Dedifferentiated amniotic fluid mesenchymal stem cell (primary cell): ENCODE results near the gene SHPK.

Source experiments
- DNase-seq: peaks from one replicate; pipeline ENCODE4 v3.0.0-alpha.2; 2016; ENCODE audit errors: extremely low spot score

Gene SHPK

GRCh38 chr17:3659541-3660111, 23.6 kb upstream of the SHPK start:
- DNase-seq: peak; percentile 56

DNA sequence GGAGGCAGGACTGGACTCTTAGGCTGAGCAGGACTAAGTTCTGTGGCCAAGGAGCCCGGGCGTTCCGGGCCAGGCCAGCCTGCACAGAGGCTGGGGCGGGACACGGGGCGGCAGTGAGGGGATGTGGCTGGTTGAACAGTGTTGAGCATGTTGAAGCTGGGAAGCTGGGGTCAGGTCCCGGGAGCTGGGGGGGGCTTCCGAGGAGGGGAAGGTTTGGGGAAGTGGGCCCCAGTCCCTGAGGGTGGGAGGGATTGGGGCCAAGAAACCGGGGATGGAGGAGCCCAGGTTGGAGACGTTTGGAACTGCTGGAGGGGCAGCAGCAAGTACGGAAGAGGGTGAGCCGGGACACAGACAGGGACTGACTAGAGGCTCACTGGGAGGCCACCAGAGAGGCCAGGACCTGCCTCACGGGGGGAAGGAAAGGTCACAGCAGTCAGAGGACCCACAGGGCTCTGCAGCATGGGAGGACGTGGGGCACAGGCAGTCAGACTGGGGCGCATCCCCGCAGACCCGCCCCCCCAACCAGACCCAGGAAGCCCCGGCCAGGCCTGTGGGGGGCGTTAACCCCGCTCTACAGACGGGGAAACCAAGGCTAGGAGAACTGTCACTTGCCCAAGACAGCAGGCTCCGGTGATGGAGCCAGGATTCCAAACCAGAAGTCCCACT, 22.9 kb upstream of the SHPK start:
- DNase-seq: no peak

DNA sequence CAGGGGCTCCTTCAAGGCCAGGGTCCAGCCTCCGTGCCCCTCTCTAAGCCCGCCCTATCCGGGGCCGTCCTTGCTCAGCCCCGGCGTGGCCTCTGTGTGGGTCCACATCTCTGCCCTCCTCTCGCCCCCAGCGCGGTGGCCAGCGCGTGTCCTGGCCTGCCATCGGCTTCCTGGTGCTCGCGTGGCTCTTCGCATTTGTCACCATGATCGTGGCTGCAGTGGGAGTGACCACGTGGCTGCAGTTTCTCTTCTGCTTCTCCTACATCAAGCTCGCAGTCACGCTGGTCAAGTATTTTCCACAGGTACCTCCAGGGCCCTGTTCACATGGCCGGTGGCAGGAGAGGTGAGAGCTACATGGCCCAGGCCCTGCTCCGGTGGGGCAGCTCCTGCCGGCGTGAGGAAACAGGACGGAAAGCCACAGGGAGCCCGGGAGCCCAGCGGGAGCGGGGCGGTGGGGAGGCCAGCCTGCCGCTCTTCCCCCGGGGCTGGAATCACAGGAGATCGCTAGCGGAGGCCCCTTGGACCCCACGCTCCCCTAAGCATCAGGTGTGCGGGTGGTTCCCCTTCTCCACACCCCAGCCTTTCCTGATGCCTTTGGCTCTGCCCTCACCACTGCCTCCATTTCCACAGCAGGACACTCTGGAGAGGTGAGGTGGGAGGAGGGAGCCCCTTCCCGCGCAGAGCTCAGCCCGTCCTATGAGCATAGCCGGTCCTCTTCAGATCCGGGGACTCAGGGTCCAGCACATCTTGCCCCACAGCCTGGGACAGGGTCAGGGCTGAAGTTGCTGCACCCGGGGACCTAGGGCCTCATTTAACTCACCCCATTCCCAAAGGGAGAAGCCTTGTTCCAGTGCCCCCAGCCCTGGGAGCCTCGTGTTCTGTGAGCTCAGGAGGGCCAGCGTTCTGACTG, 22.1 kb upstream of the SHPK start:
- DNase-seq: no peak

- no peak for DNase-seq
These were observed 21.5 kb upstream of the SHPK start for GRCh38 chr17:3657588-3657869.

DNA sequence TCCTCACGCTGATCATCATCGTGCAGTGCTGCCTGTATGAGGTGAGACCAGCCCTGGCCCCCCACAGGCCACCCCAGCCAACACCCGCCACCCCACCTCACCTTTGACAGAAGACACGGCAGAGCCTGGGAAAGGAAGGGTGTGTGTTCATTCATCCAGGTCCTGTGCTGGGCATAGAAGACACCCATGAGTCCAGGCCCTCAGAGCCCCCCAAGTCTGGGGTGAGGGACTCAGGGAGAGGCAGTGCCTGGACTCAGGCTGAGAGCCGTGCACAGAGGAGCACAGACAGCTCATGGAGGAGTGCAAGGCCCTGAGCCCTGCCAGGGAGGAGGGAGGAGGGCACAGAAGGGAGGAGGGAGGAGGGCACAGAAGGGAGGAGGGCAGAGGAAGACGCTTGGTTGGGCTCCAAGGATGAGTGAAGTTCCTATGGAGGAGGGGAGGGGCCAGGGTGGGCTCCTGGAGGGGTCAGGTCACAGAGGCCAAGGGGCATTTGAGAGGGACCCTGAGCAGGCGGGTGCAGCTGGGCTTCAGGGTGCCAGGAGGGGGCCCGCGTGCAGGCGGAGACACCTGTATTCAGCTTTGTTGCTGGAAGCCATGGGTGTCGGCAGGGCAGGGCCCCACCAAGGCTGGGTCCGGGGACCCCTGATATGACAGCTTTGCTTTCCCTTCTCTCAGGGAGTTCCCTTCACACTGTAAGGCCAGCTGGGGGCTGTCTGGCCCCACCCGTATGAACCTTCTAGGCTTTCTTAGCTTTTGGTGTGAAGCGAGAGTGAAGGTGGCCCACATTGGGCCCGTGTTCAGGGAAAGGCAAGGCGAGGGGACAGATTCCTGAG, 20.9 kb upstream of the SHPK start:
- DNase-seq: no peak

- no peak for DNase-seq
These were observed 20.3 kb upstream of the SHPK start for GRCh38 chr17:3656353-3656752.

- no peak for DNase-seq
These were observed 19.7 kb upstream of the SHPK start for GRCh38 chr17:3655766-3656165.

DNA sequence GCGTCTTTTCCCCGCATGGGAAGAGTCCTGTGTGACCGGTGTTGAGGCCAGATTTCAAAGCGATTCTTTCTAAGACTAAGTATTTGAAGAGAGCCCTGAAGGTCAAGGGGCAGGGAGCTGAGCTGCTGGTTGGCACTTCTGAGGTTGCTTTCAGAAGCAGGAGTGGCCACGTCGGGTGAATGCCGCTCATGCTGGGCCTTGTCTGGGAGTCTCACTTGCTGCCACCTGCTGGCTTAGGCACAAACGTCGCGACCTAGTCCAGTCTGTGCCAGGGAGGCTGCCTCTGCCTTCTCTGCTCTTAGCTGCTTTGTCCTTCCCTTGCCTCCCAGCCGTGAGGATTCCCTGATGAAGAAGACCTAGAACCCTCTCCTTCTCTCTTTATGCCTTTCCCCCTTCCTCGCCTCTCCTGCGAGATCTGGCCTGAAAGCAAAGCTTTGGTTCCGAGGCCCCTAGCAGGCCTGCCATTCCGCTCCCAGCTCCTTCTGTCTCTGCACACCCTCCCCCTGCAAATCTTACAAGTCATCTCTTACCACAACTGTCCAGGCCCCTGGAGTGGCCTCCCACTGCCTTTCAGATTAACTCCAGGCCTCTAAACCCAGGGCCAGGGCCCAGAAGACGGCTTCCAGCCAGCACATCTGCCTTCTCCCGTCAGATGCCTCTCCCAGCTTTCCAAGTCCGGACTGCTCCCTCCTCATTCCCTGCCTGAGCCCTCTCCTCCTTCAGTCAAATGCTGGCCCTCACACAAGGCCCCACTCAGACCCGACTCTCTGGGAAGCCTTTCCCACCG, 11.9 kb upstream of the SHPK start:
- DNase-seq: no peak

DNA sequence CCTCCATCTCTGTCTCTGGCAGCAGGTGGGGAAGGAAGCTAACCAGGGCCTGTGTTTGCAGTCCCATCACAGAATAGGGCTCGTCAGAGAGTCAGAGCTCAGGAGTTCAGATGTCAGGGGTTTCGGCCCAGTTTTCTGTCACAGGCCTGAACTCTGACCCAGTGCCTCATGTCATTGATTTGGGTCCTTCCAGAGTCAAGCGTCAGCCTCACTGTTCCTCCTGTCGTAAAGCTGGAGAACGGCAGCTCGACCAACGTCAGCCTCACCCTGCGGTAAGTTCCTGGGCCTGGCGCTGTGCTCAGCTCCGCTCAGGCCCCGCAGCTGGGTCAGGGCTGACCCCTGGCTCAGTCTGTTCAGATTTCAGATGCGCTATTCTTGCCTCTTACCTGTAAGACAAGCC, 11.2 kb upstream of the SHPK start:
- DNase-seq: no peak

- no peak for DNase-seq
These were observed 9.3 kb upstream of the SHPK start for GRCh38 chr17:3645310-3645709.

GRCh38 chr17:3643889-3644349, 7.9 kb upstream of the SHPK start:
- DNase-seq: no peak

DNA sequence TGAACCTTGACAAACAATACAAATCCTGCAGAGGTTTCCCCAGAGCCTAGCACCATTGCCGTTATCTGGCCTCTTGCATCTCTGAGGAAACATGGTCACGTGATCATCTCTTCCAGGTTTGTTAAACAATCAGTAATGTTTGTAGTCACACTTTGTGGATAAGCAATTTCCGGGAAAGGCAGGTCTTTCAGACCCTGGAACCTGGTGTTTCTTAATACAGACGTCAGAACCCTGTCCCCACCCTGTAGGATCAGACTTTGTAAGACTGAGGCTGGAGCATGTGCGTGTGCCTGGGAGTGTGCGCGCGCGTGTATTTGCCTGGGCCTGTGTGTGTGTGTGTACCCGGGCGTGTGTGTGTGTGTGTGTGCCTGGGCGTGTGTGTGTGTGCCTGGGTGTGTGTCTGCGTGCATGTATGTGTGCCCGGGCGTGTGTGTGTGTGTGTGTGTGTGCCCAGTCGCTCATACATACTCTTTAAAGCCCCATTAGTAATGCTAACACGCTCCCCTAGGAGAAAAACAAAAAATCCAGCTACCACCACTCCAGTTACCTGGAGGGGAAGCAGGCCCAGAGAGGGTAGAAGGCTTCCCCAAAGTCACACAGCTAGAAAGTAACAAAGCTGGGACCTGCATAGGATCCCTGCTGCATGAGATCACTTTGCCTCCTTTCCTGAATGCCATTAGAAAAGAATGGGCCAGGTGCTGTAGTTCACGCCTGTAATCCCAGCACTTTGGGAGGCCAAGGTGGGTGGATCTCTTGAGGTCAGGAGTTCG, 5.9 kb upstream of the SHPK start:
- DNase-seq: no peak

- DNase-seq: no peak
These were observed 5.0 kb upstream of the SHPK start for GRCh38 chr17:3641014-3641413.

- no peak for DNase-seq
These were observed 4.0 kb upstream of the SHPK start for GRCh38 chr17:3639981-3640596.

GRCh38 chr17:3636908-3637373, 891 bp upstream of the SHPK start:
- no peak for DNase-seq

DNA sequence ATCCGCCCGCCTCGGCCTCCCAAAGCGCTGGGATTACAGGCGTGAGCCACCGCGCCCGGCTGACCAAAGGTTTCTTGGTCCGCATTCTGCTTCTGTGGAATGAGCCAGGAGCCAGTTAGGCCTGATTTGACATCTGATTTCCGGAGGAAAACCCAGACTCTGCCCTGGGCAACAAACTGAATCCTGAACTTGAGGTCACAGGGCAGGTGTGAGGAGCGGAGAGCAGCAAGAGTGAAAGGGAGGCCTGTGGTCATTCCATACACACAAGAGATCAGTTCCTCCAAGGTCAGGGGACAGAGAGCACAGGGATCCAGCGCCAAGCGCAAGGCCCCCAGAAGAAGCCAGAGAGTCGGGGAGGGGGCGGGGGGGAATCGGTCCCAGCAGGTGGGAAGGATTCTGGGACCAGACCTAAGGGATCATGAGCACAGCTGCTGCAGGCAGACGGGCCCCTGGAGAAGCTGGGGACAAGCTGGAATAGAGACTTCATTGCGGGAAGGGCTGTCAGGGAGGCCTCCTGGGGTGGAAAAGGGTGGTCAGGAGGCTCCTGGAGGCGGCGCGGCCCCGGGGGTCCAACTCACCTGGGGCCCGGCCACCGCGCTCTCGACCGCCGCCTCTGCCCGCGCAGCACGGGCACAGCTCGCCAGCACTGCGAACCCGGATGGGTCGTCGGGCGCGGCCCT, 436 bp downstream of the SHPK start:
- DNase-seq: no peak

GRCh38 chr17:3632287-3632686, 3.8 kb downstream of the SHPK start:
- DNase-seq: no peak

DNA sequence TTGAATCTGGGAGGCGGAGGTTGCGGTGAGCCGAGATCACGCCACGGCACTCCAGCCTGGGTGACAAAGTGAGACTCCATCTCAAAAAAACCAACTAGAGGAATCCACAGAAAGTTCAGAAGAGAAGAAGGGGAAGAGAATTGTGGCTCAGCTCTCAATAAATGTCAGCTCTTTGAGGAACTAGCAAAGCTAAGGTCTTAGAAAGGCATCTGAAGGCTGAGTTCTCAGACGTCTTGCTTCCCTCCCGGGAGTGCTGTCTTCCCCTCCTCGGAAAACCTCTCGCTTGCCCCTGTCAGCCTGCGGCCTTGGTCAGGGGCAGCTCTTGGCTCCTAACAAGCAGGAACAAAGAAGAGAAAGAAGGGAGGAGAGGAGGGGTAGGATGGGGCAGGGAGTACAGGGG, 5.3 kb downstream of the SHPK start:
- DNase-seq: no peak

DNA sequence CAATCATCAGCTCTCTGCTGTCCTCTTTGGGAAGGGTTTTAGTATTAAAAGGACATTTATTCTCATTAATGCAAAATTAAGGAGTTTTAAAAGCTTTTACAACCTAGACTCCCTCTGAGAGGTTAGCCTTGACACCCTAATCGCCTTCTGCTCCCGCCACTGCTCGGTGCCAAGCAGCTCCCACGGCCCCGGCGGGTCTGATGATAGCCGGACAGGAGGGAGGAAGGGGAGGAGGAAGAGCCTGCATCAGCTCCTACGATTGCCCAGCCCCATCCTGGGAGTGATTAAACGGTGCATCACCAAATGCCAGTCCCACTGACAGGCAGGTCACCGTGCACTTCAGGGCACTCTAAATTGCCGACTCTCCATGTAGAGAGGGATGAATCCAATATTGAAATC, 8.3 kb downstream of the SHPK start:
- no peak for DNase-seq
